Activated B cell treated with CpG ODN at 0.5 μM for 24 hours (primary cell): ENCODE data around the gene WNT5A. TPM values are rescaled to one million over a fixed set of nuclear protein-coding genes. Genes with fewer than 3 reads are reported as not detected.

Source experiments
- ATAC-seq: fragments of 200-7000 bp; cut with Tn5 transposase; one replicate; pipeline ENCODE4 v1.10.0; 2021; ENCODE audit warnings: low read depth, mild to moderate bottlenecking, moderate library complexity
- CTCF ChIA-PET: fragments of 350-600 bp; sonication (Branson Sonifier 250); formaldehyde crosslinking; loops from one replicate; lab custom pipeline; 2021; ENCODE audit warnings: antibody characterized with exemption; lab: Charles Lee
- POLR2A ChIA-PET: fragments of 350-600 bp; sonication (Branson Sonifier 250); formaldehyde crosslinking; loops from one replicate; lab custom pipeline; 2021; ENCODE audit warnings: antibody characterized with exemption; lab: Charles Lee
- DNase-seq: peaks from one replicate; pipeline ENCODE4 v3.0.0; 2022
- H3K27ac Mint-ChIP-seq: one replicate; pipeline ENCODE4 v1.8.0; 2020; ENCODE audit warnings: mixed read lengths
- H3K27me3 Mint-ChIP-seq: one replicate; pipeline ENCODE4 v1.8.0; 2021; ENCODE audit warnings: mixed read lengths
- H3K36me3 Mint-ChIP-seq: one replicate; pipeline ENCODE4 v1.8.0; 2021; ENCODE audit warnings: low read depth, mixed read lengths
- H3K4me1 Mint-ChIP-seq: one replicate; pipeline ENCODE4 v1.8.0; 2021; ENCODE audit warnings: mixed read lengths
- H3K4me3 Mint-ChIP-seq: one replicate; pipeline ENCODE4 v1.8.0; 2020; ENCODE audit warnings: mild to moderate bottlenecking, mixed read lengths
- H3K9me3 Mint-ChIP-seq: one replicate; pipeline ENCODE4 v1.8.0; 2020; ENCODE audit warnings: mixed read lengths
- intact Hi-C: fragments of 100-400 bp; cut with micrococcal nuclease; formaldehyde crosslinking; loops from one replicate; pipeline ENCODE4 v1.15.1; 2024
- total RNA-seq: library from RNA; stranded (reverse); gene quantifications from 2 replicates; pipeline ENCODE4 v1.2.3, GENCODE V29; 2022
- TF ChIP-seq, protein P1 (sequence below): fragments of 200-600 bp; IDR thresholded peaks from one replicate; pipeline ENCODE4 v1.8.0; 2022; ENCODE audit warnings: antibody characterized with exemption, mild to moderate bottlenecking

Gene WNT5A
- total RNA-seq, 1 donor from 2014 or later, result not detected

- TF ChIP-seq, protein P1, sequence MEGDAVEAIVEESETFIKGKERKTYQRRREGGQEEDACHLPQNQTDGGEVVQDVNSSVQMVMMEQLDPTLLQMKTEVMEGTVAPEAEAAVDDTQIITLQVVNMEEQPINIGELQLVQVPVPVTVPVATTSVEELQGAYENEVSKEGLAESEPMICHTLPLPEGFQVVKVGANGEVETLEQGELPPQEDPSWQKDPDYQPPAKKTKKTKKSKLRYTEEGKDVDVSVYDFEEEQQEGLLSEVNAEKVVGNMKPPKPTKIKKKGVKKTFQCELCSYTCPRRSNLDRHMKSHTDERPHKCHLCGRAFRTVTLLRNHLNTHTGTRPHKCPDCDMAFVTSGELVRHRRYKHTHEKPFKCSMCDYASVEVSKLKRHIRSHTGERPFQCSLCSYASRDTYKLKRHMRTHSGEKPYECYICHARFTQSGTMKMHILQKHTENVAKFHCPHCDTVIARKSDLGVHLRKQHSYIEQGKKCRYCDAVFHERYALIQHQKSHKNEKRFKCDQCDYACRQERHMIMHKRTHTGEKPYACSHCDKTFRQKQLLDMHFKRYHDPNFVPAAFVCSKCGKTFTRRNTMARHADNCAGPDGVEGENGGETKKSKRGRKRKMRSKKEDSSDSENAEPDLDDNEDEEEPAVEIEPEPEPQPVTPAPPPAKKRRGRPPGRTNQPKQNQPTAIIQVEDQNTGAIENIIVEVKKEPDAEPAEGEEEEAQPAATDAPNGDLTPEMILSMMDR, result no peak
- ChIA-PET CTCF (no interaction called here), POLR2A (no interaction called here)
- no peaks in the 10 kb centered on the region for H3K36me3 Mint-ChIP-seq
- H3K27ac Mint-ChIP-seq, result no peak overlapping the region
- ATAC-seq, result no peak
- intact Hi-C loops, result no loop called here
- H3K9me3 Mint-ChIP-seq, result no peaks in the 10 kb centered on the region
- DNase-seq, result no peak
- no peak overlapping the region for H3K4me3 Mint-ChIP-seq
- no peaks in the 10 kb centered on the region for H3K27me3 Mint-ChIP-seq
- no peaks in the 10 kb centered on the region for H3K4me1 Mint-ChIP-seq
These were observed 20.0 kb downstream of the WNT5A start for GRCh38 chr3:55467099-55467498.

- no peak for ATAC-seq
- TF ChIP-seq, protein P1, result no peak
- ChIA-PET POLR2A (no interaction called here), CTCF (no interaction called here)
- DNase-seq, result no peak
- H3K4me3 Mint-ChIP-seq, result no peak overlapping the region
- intact Hi-C loops, result no loop called here
- no peaks in the 10 kb centered on the region for H3K27me3 Mint-ChIP-seq
- no peaks in the 10 kb centered on the region for H3K9me3 Mint-ChIP-seq
- no peaks in the 10 kb centered on the region for H3K4me1 Mint-ChIP-seq
- no peak overlapping the region for H3K27ac Mint-ChIP-seq
- no peaks in the 10 kb centered on the region for H3K36me3 Mint-ChIP-seq
These were observed 20.6 kb downstream of the WNT5A start for GRCh38 chr3:55466526-55466925.

GRCh38 chr3:55461896-55462295, 25.2 kb downstream of the WNT5A start:
- Mint-ChIP-seq H3K4me3 (no peak overlapping the region), H3K9me3 (no peaks in the 10 kb centered on the region), H3K27ac (no peak overlapping the region), H3K4me1 (no peaks in the 10 kb centered on the region), H3K27me3 (no peaks in the 10 kb centered on the region), H3K36me3 (no peaks in the 10 kb centered on the region)
- TF ChIP-seq, protein P1, result no peak
- ChIA-PET CTCF (no interaction called here), POLR2A (no interaction called here)
- ATAC-seq, result no peak
- intact Hi-C loops, result no loop called here
- no peak for DNase-seq

GRCh38 chr3:55459838-55460237, 27.3 kb downstream of the WNT5A start:
- no peak for DNase-seq
- no peaks in the 10 kb centered on the region for H3K36me3 Mint-ChIP-seq
- ChIA-PET CTCF (no interaction called here), POLR2A (no interaction called here)
- TF ChIP-seq, protein P1, result no peak
- no peak for ATAC-seq
- H3K27me3 Mint-ChIP-seq, result no peaks in the 10 kb centered on the region
- no peaks in the 10 kb centered on the region for H3K9me3 Mint-ChIP-seq
- H3K4me3 Mint-ChIP-seq, result no peak overlapping the region
- no peaks in the 10 kb centered on the region for H3K4me1 Mint-ChIP-seq
- intact Hi-C loops, result no loop called here
- no peak overlapping the region for H3K27ac Mint-ChIP-seq

DNA sequence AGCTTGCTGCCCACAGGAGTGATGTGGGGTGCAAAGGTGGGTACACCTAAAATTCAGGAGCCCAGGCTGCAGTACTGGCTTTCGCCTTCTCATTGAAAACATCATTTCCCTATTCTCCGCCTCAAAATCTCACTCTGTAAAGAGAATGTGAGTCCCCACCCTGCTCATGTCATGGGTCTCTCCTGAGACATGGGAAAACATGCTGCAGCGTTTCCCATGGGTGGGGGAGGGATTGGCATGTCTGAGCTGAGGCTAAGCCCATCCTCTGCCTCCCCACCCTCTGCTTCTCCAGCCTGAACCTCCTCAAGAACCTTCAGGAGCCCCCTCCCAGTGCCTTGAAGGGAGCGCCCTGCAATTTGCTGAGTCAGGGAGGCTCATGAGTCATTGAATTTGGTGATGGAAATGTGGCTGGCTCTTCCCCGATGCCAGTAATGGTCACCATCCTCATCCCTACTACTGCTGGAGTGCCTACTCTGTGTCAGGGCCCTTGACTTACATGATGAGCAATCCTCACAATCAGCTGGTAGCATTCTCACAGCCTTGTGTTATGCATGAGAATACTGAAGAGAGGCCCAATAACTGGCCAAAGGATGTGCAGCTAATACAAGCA, 28.8 kb downstream of the WNT5A start:
- DNase-seq, result no peak
- POLR2A ChIA-PET, result no interaction called here
- Mint-ChIP-seq H3K36me3 (no peaks in the 10 kb centered on the region), H3K4me3 (no peak overlapping the region), H3K9me3 (no peaks in the 10 kb centered on the region), H3K4me1 (no peaks in the 10 kb centered on the region), H3K27ac (no peak overlapping the region), H3K27me3 (no peaks in the 10 kb centered on the region)
- no peak for ATAC-seq
- CTCF ChIA-PET, result no interaction called here
- TF ChIP-seq, protein P1, result no peak
- intact Hi-C loops, result no loop called here
